IPS-18c (cell line): ENCODE results near the gene ESCO1.
"Not testable (repeated sequence)": the region's sequence is repeated elsewhere in the genome, so short reads cannot be mapped to it uniquely, and the experiment has no call there.

ENCODE experiments used
- H3K4me3 ChIP-seq: 2 replicates; pipeline ENCODE4 v1.7.0; 2013; ENCODE audit warnings: low read depth, mild to moderate bottlenecking, low read length, moderate library complexity; ENCODE audit not compliant: insufficient read depth
- H3K9me3 ChIP-seq: one replicate; pipeline ENCODE4 v1.6.1; 2013; ENCODE audit warnings: mild to moderate bottlenecking, low read length, moderate library complexity; ENCODE audit not compliant: control insufficient read depth, insufficient read depth

The ESCO1 gene

GRCh38 chr18:21598726-21599584 lies 1.5 kb downstream of the ESCO1 start:
- Histone ChIP-seq H3K4me3 (peak overlapping the region; percentile 99), H3K9me3 (peaks cover 2% of the 10 kb centered on the region)

- no peak overlapping the region for H3K4me3 ChIP-seq
- H3K9me3 ChIP-seq: peaks cover 2% of the 10 kb centered on the region
Measured at GRCh38 chr18:21597620-21598019, 2.9 kb downstream of the ESCO1 start.

- Histone ChIP-seq H3K9me3 (no peaks in the 10 kb centered on the region), H3K4me3 (no peak overlapping the region)
Measured at GRCh38 chr18:21593540-21594257, 6.8 kb downstream of the ESCO1 start.

- H3K4me3 ChIP-seq, H3K9me3 ChIP-seq: not testable (repeated sequence)
Measured at GRCh38 chr18:21592361-21592760, 8.1 kb downstream of the ESCO1 start.

- Histone ChIP-seq H3K9me3 (no peaks in the 10 kb centered on the region), H3K4me3 (no peak overlapping the region)
Measured at GRCh38 chr18:21584391-21584790, 16.1 kb downstream of the ESCO1 start.

- Histone ChIP-seq H3K9me3 (no peaks in the 10 kb centered on the region), H3K4me3 (no peak overlapping the region)
Measured at GRCh38 chr18:21575656-21576055, 24.8 kb downstream of the ESCO1 start.

GRCh38 chr18:21571772-21572171 lies 28.7 kb downstream of the ESCO1 start:
- Histone ChIP-seq H3K9me3 (no peaks in the 10 kb centered on the region), H3K4me3 (no peak overlapping the region)

GRCh38 chr18:21559195-21559594 lies 41.3 kb downstream of the ESCO1 start:
- H3K9me3 ChIP-seq: peaks cover 2% of the 10 kb centered on the region
- H3K4me3 ChIP-seq: no peak overlapping the region

GRCh38 chr18:21557607-21558253 lies 42.8 kb downstream of the ESCO1 start:
- Histone ChIP-seq H3K4me3 (no peak overlapping the region), H3K9me3 (peaks cover 2% of the 10 kb centered on the region)

GRCh38 chr18:21550510-21550970 lies 50.0 kb downstream of the ESCO1 start:
- no peak overlapping the region for H3K4me3 ChIP-seq
- H3K9me3 ChIP-seq: peaks cover 2% of the 10 kb centered on the region

- no peak overlapping the region for H3K4me3 ChIP-seq
- no peaks in the 10 kb centered on the region for H3K9me3 ChIP-seq
Measured at GRCh38 chr18:21548647-21549046, 51.9 kb downstream of the ESCO1 start.

GRCh38 chr18:21546423-21546822 lies 54.1 kb downstream of the ESCO1 start:
- H3K4me3 ChIP-seq: no peak overlapping the region
- no peaks in the 10 kb centered on the region for H3K9me3 ChIP-seq

GRCh38 chr18:21538230-21538629 lies 62.3 kb downstream of the ESCO1 start:
- H3K4me3 ChIP-seq: no peak overlapping the region
- peaks cover 2% of the 10 kb centered on the region for H3K9me3 ChIP-seq

- Histone ChIP-seq H3K4me3 (no peak overlapping the region), H3K9me3 (peaks cover 2% of the 10 kb centered on the region)
Measured at GRCh38 chr18:21534327-21534726, 66.2 kb downstream of the ESCO1 start.

- Histone ChIP-seq H3K4me3 (no peak overlapping the region), H3K9me3 (no peaks in the 10 kb centered on the region)
Measured at GRCh38 chr18:21526463-21526862, 74.0 kb downstream of the ESCO1 start.

GRCh38 chr18:21525916-21526315 lies 74.6 kb downstream of the ESCO1 start:
- no peak overlapping the region for H3K4me3 ChIP-seq
- no peaks in the 10 kb centered on the region for H3K9me3 ChIP-seq

- H3K4me3 ChIP-seq: no peak overlapping the region
- no peaks in the 10 kb centered on the region for H3K9me3 ChIP-seq
Measured at GRCh38 chr18:21522530-21522929, 78.0 kb downstream of the ESCO1 start.

- Histone ChIP-seq H3K9me3 (no peaks in the 10 kb centered on the region), H3K4me3 (no peak overlapping the region)
Measured at GRCh38 chr18:21513741-21514140, 86.8 kb downstream of the ESCO1 start.
